SU-DHL-6 (cell line): Measurements from ENCODE around the gene NEURL1B.

Experiments used
- EZH2phosphoT487 ChIP-seq: fragments of 200-600 bp; sonication (generic), shearing (Covaris generic); conservative IDR thresholded peaks from 2 replicates; pipeline ENCODE4 v1.6.1; 2018; ENCODE audit warnings: mild to moderate bottlenecking, antibody characterized with exemption, low read length, moderate library complexity, mixed read lengths
- TF ChIP-seq, protein P1 (sequence below): fragments of 200-600 bp; sonication (generic); IDR thresholded peaks from one replicate; pipeline ENCODE4 v1.5.1; 2017; ENCODE audit warnings: antibody characterized with exemption, mild to moderate bottlenecking, low read length, moderate library complexity; ENCODE audit not compliant: insufficient read depth, poor library complexity, severe bottlenecking

DNA sequence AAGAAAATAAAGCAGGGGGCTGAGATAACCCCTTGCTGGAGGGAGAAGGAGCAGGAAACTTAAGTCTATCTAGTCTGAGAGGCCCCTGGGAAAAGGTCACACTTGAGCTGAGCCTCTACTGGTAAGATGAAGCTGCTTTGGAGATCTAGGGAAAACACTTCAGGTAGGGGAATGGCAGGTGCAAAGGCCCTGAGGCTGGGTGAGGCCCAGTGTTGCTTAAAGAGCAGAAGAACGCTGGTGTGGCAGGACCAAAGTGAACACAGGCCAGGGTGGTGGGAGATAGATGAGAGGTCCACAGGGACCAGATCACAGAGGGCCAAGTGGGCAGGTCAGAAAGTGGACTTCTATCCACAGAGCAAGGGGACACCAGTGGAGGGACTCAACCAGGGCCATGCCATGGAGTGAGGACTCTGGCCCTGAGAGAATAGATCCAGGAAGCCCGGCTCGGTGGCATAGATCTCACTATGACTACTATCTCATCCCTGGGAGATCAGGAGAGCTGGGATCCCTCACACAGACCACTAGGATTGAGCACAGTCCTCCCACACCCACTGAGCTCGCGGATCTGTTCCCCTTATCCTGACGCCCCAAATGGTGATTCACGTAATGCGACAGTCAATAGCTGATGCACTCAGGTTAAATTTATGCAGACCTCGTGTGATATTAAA lies 17.6 kb upstream of the NEURL1B start:
- TF ChIP-seq, protein P1, sequence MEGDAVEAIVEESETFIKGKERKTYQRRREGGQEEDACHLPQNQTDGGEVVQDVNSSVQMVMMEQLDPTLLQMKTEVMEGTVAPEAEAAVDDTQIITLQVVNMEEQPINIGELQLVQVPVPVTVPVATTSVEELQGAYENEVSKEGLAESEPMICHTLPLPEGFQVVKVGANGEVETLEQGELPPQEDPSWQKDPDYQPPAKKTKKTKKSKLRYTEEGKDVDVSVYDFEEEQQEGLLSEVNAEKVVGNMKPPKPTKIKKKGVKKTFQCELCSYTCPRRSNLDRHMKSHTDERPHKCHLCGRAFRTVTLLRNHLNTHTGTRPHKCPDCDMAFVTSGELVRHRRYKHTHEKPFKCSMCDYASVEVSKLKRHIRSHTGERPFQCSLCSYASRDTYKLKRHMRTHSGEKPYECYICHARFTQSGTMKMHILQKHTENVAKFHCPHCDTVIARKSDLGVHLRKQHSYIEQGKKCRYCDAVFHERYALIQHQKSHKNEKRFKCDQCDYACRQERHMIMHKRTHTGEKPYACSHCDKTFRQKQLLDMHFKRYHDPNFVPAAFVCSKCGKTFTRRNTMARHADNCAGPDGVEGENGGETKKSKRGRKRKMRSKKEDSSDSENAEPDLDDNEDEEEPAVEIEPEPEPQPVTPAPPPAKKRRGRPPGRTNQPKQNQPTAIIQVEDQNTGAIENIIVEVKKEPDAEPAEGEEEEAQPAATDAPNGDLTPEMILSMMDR = no peak
- TF ChIP-seq EZH2phosphoT487 = no peak
